Measurements from ENCODE around the gene MUC5AC.

Gene MUC5AC

GRCh38 chr11:1122664-1123002 is 35.1 kb upstream of the MUC5AC start:
- DNase-seq: no peak

GRCh38 chr11:1123970-1124369 is 33.8 kb upstream of the MUC5AC start:
- no peak for DNase-seq

GRCh38 chr11:1125803-1126202 is 31.9 kb upstream of the MUC5AC start:
- no peak for DNase-seq

GRCh38 chr11:1126491-1126926 is 31.2 kb upstream of the MUC5AC start:
- no peak for DNase-seq

GRCh38 chr11:1126935-1127663 is 30.7 kb upstream of the MUC5AC start:
- no peak for DNase-seq

GRCh38 chr11:1127664-1128162 is 30.0 kb upstream of the MUC5AC start:
- no peak for DNase-seq

- no peak for DNase-seq
These were observed 29.2 kb upstream of the MUC5AC start for GRCh38 chr11:1128311-1129142.

- no peak for DNase-seq
These were observed 28.6 kb upstream of the MUC5AC start for GRCh38 chr11:1129143-1129610.

GRCh38 chr11:1129611-1130160 is 28.1 kb upstream of the MUC5AC start:
- DNase-seq: no peak

GRCh38 chr11:1130276-1131032 is 27.3 kb upstream of the MUC5AC start:
- no peak for DNase-seq

- no peak for DNase-seq
These were observed 26.5 kb upstream of the MUC5AC start for GRCh38 chr11:1131033-1131911.

GRCh38 chr11:1134848-1135445 is 22.8 kb upstream of the MUC5AC start:
- no peak for DNase-seq

- no peak for DNase-seq
These were observed 19.7 kb upstream of the MUC5AC start for GRCh38 chr11:1138097-1138496.

GRCh38 chr11:1139441-1140083 is 18.2 kb upstream of the MUC5AC start:
- DNase-seq: no peak

GRCh38 chr11:1140642-1141490 is 16.9 kb upstream of the MUC5AC start:
- no peak for DNase-seq

- no peak for DNase-seq
These were observed 11.4 kb upstream of the MUC5AC start for GRCh38 chr11:1146365-1146764.

GRCh38 chr11:1147792-1148191 is 10.0 kb upstream of the MUC5AC start:
- DNase-seq: no peak

- DNase-seq: no peak
These were observed 9.0 kb upstream of the MUC5AC start for GRCh38 chr11:1148752-1149180.

GRCh38 chr11:1149545-1149944 is 8.2 kb upstream of the MUC5AC start:
- no peak for DNase-seq

- no peak for DNase-seq
These were observed 7.6 kb upstream of the MUC5AC start for GRCh38 chr11:1150116-1150515.
